ENCODE measurements around the gene ANKRD24. TPM values are rescaled to one million over a fixed set of nuclear protein-coding genes. Genes with fewer than 3 reads are reported as not detected.

The ANKRD24 gene
- total and polyA plus RNA-seq, 2 experiments from 2014 or later: 3.7 to 18.0 TPM

- Mint-ChIP-seq H3K27me3 (ENCODE audit: insufficient read depth, low read depth, poor library complexity) (peaks cover 6% of the 10 kb centered on the region), H3K27ac (no peak overlapping the region), H3K9me3 (peaks cover 26% of the 10 kb centered on the region), H3K4me1 (no peaks in the 10 kb centered on the region), H3K4me3 (no peak overlapping the region), H3K36me3 (ENCODE audit: low read depth) (peaks cover 73% of the 10 kb centered on the region)
- Histone ChIP-seq H3K27ac (ENCODE audit: low read depth) (no peak overlapping the region), H3K4me1 (ENCODE audit: insufficient read depth) (no peaks in the 10 kb centered on the region), H4K20me1 (replicated peaks; ENCODE audit: insufficient read depth) (no peaks in the 10 kb centered on the region; the same call in 1 of the 2 replicates), H3K27me3 (ENCODE audit: insufficient read depth) (no peaks in the 10 kb centered on the region), H3K79me2 (replicated peaks; ENCODE audit: insufficient read depth) (no peaks in the 10 kb centered on the region), H3F3A (replicated peaks; ENCODE audit: low read depth) (no peaks in the 10 kb centered on the region), H3K9me2 (ENCODE audit: insufficient read depth) (no peaks in the 10 kb centered on the region), H3K4me3 (no peak overlapping the region), H2AFZ (no peak overlapping the region), H3K36me3 (ENCODE audit: insufficient read depth) (peaks cover 20% of the 10 kb centered on the region), H3K4me2 (no peak overlapping the region)
- TF ChIP-seq, protein P1, sequence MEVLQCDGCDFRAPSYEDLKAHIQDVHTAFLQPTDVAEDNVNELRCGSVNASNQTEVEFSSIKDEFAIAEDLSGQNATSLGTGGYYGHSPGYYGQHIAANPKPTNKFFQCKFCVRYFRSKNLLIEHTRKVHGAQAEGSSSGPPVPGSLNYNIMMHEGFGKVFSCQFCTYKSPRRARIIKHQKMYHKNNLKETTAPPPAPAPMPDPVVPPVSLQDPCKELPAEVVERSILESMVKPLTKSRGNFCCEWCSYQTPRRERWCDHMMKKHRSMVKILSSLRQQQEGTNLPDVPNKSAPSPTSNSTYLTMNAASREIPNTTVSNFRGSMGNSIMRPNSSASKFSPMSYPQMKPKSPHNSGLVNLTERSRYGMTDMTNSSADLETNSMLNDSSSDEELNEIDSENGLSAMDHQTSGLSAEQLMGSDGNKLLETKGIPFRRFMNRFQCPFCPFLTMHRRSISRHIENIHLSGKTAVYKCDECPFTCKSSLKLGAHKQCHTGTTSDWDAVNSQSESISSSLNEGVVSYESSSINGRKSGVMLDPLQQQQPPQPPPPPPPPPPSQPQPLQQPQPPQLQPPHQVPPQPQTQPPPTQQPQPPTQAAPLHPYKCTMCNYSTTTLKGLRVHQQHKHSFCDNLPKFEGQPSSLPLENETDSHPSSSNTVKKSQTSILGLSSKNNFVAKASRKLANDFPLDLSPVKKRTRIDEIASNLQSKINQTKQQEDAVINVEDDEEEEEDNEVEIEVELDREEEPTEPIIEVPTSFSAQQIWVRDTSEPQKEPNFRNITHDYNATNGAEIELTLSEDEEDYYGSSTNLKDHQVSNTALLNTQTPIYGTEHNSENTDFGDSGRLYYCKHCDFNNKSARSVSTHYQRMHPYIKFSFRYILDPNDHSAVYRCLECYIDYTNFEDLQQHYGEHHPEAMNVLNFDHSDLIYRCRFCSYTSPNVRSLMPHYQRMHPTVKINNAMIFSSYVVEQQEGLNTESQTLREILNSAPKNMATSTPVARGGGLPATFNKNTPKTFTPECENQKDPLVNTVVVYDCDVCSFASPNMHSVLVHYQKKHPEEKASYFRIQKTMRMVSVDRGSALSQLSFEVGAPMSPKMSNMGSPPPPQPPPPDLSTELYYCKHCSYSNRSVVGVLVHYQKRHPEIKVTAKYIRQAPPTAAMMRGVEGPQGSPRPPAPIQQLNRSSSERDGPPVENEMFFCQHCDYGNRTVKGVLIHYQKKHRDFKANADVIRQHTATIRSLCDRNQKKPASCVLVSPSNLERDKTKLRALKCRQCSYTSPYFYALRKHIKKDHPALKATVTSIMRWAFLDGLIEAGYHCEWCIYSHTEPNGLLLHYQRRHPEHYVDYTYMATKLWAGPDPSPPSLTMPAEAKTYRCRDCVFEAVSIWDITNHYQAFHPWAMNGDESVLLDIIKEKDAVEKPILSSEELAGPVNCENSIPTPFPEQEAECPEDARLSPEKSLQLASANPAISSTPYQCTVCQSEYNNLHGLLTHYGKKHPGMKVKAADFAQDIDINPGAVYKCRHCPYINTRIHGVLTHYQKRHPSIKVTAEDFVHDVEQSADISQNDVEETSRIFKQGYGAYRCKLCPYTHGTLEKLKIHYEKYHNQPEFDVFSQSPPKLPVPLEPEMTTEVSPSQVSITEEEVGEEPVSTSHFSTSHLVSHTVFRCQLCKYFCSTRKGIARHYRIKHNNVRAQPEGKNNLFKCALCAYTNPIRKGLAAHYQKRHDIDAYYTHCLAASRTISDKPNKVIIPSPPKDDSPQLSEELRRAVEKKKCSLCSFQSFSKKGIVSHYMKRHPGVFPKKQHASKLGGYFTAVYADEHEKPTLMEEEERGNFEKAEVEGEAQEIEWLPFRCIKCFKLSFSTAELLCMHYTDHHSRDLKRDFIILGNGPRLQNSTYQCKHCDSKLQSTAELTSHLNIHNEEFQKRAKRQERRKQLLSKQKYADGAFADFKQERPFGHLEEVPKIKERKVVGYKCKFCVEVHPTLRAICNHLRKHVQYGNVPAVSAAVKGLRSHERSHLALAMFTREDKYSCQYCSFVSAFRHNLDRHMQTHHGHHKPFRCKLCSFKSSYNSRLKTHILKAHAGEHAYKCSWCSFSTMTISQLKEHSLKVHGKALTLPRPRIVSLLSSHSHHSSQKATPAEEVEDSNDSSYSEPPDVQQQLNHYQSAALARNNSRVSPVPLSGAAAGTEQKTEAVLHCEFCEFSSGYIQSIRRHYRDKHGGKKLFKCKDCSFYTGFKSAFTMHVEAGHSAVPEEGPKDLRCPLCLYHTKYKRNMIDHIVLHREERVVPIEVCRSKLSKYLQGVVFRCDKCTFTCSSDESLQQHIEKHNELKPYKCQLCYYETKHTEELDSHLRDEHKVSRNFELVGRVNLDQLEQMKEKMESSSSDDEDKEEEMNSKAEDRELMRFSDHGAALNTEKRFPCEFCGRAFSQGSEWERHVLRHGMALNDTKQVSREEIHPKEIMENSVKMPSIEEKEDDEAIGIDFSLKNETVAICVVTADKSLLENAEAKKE (CRISPR knock-in tag; IDR thresholded peaks at IDR 0.05): no peak
- TF ChIP-seq NANOG (IDR thresholded peaks at IDR 0.05; ENCODE audit: borderline replicate concordance): no peak
- no peak for TF ChIP-seq CTCF (conservative IDR thresholded peaks at IDR 0.05; ENCODE audit: low read depth in 2 of 2)
- TF ChIP-seq, protein P2, sequence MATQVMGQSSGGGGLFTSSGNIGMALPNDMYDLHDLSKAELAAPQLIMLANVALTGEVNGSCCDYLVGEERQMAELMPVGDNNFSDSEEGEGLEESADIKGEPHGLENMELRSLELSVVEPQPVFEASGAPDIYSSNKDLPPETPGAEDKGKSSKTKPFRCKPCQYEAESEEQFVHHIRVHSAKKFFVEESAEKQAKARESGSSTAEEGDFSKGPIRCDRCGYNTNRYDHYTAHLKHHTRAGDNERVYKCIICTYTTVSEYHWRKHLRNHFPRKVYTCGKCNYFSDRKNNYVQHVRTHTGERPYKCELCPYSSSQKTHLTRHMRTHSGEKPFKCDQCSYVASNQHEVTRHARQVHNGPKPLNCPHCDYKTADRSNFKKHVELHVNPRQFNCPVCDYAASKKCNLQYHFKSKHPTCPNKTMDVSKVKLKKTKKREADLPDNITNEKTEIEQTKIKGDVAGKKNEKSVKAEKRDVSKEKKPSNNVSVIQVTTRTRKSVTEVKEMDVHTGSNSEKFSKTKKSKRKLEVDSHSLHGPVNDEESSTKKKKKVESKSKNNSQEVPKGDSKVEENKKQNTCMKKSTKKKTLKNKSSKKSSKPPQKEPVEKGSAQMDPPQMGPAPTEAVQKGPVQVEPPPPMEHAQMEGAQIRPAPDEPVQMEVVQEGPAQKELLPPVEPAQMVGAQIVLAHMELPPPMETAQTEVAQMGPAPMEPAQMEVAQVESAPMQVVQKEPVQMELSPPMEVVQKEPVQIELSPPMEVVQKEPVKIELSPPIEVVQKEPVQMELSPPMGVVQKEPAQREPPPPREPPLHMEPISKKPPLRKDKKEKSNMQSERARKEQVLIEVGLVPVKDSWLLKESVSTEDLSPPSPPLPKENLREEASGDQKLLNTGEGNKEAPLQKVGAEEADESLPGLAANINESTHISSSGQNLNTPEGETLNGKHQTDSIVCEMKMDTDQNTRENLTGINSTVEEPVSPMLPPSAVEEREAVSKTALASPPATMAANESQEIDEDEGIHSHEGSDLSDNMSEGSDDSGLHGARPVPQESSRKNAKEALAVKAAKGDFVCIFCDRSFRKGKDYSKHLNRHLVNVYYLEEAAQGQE (IDR thresholded peaks at IDR 0.05; ENCODE audit: unreplicated experiment): no peak
- TF ChIP-seq EZH2 (IDR thresholded peaks at IDR 0.05; ENCODE audit: low read depth, unreplicated experiment): no peak
- no peak for TF ChIP-seq JUNB (IDR thresholded peaks at IDR 0.05; ENCODE audit: unreplicated experiment)
- TF ChIP-seq ZNF114 (CRISPR knock-in tag; IDR thresholded peaks at IDR 0.05): no peak
- TF ChIP-seq POLR2AphosphoS5 (IDR thresholded peaks at IDR 0.05; ENCODE audit: low read depth): no peak
- no peak for TF ChIP-seq STAT1 (IDR thresholded peaks at IDR 0.05; ENCODE audit: unreplicated experiment)
- TF ChIP-seq ZNF331 (CRISPR knock-in tag; IDR thresholded peaks at IDR 0.05; ENCODE audit: low read depth): no peak
- TF ChIP-seq CREB1 (CRISPR knock-in tag; IDR thresholded peaks at IDR 0.05; ENCODE audit: low read depth): no peak
- TF ChIP-seq EZH2phosphoT487 (IDR thresholded peaks at IDR 0.05; ENCODE audit: unreplicated experiment): no peak
- TF ChIP-seq, protein P3, sequence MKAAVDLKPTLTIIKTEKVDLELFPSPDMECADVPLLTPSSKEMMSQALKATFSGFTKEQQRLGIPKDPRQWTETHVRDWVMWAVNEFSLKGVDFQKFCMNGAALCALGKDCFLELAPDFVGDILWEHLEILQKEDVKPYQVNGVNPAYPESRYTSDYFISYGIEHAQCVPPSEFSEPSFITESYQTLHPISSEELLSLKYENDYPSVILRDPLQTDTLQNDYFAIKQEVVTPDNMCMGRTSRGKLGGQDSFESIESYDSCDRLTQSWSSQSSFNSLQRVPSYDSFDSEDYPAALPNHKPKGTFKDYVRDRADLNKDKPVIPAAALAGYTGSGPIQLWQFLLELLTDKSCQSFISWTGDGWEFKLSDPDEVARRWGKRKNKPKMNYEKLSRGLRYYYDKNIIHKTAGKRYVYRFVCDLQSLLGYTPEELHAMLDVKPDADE (IDR thresholded peaks at IDR 0.05): no peak
- DNase-seq (ENCODE audit: low spot score) (no peak), ATAC-seq (no peak)
These were observed 74.5 kb downstream of the ANKRD24 start for GRCh38 chr19:4257025-4257424.
